ENCODE measurements around the gene NAB1.
"Not testable (repeated sequence)": the region's sequence is repeated elsewhere in the genome, so short reads cannot be mapped to it uniquely, and the experiment has no call there.

The NAB1 gene, protein sequence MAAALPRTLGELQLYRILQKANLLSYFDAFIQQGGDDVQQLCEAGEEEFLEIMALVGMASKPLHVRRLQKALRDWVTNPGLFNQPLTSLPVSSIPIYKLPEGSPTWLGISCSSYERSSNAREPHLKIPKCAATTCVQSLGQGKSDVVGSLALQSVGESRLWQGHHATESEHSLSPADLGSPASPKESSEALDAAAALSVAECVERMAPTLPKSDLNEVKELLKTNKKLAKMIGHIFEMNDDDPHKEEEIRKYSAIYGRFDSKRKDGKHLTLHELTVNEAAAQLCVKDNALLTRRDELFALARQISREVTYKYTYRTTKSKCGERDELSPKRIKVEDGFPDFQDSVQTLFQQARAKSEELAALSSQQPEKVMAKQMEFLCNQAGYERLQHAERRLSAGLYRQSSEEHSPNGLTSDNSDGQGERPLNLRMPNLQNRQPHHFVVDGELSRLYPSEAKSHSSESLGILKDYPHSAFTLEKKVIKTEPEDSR
- 27.9 to 56.9 (median 31.4) reads per million in 3 donors for total RNA-seq

DNA sequence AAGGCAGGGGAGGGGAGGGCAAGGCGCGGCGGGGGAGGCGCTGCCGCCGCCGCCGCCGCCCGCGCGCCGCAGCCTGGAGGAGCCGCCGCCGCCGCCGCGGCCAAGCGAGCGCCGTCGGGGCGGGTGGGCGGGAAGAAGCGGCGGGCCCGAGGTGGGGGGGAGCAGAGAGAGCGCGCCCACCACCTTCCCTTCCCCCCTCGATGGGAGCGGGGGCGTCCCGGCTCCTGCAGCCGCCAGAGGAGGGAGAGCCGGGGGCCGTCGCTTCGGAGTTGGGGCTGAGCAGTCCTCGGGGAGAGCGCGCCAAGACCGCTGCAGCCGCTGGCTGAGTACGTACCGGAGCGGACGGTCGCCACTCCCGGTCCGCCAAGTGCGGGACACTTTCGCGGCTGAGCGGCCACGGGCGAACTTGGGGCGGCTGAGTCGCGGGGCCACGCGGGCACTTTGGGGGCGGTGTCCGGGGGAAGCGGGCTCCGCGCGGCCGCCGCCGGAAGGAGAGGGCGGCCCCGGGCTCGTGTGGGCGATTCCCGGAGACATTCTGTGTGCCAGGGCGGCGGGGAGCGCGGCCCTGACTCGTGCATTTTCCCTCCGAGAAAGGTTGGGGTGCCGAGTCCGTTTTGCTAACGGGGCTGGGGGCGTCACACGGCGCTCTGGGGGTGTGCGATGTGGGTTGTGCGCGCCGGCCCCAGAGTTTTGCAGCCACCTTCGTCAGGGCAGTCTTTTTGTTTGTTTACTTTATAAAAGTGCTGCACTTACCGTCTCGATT is at the start of gene NAB1:
Gene NAB1, plus strand, starts transcription at position 49 of the 763 bp plus-strand sequence. CDS start 10,094 bp downstream, outside the sequence.
- DNase-seq: peak; percentile 48 to 55 (median 52)
- Histone ChIP-seq H3K27me3 (replicated peaks; ENCODE audit: control insufficient read depth, insufficient read depth, low read length, poor library complexity, severe bottlenecking) (no peaks in the 10 kb centered on the region), H3K27ac (ENCODE audit: insufficient read depth, low read length, poor library complexity, severe bottlenecking) (peak within 1 kb of the TSS; percentile 80)

DNA sequence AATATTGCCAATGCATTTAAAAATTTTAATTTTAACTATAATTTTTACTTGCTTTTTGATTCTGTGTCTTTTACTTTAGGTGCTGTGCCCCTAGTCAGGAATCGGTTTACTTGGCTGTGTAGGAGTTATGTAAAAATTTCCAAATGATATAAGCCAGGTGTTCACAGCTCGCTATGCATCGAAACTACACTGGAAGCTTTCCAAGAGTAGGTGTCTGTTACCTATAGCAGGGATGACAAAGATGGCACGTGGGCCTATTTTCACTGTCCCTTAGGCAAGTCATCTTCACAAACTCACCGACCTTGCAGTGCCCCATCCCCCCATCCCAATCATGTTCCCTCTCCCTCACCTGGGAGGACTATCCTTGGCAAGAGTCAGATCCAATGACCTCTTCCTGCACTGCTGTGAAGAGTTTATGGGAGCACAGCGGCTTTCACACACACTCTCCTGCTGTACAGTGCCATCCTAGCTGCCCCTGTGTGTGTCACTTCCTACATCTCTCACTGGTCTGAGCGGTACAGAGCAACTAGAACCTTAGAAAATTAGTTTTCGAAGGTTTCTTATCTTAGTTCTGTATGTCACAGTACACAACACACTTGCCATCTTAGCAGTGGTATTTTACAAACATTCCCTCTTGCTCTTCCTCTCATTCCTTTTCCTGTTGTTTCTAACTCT is 49.2 kb upstream of the NAB1 start:
- Histone ChIP-seq H3K36me3 (ENCODE audit: control insufficient read depth, insufficient read depth, low read length) (no peaks in the 10 kb centered on the region), H3K27me3 (replicated peaks; ENCODE audit: control insufficient read depth, insufficient read depth, low read length, poor library complexity, severe bottlenecking) (no peaks in the 10 kb centered on the region), H3K4me1 (ENCODE audit: control insufficient read depth, insufficient read depth, low read length, poor library complexity, severe bottlenecking) (no peaks in the 10 kb centered on the region), H3K27ac (ENCODE audit: insufficient read depth, low read length, poor library complexity, severe bottlenecking) (no peak overlapping the region), H3K9me3 (ENCODE audit: control insufficient read depth, low read length) (no peaks in the 10 kb centered on the region), H3K4me3 (ENCODE audit: insufficient read depth, low read depth, low read length, poor library complexity, severe bottlenecking) (no peak overlapping the region)
- no peak for DNase-seq

More for the DNA sequence above, at the start of gene NAB1:
- Histone ChIP-seq H3K4me3 (ENCODE audit: insufficient read depth, low read depth, low read length, poor library complexity, severe bottlenecking) (peak within 1 kb of the TSS; percentile 91), H3K9me3 (ENCODE audit: control insufficient read depth, low read length) (no peaks in the 10 kb centered on the region), H3K4me1 (ENCODE audit: control insufficient read depth, insufficient read depth, low read length, poor library complexity, severe bottlenecking) (peaks cover 5% of the 10 kb centered on the region), H3K36me3 (ENCODE audit: control insufficient read depth, insufficient read depth, low read length) (no peaks in the 10 kb centered on the region)

GRCh38 chr2:190600293-190601103 is 48.4 kb upstream of the NAB1 start:
- H3K4me3 ChIP-seq (ENCODE audit: insufficient read depth, low read depth, low read length, poor library complexity, severe bottlenecking): no peak overlapping the region
- no peaks in the 10 kb centered on the region for H3K27me3 ChIP-seq (replicated peaks; ENCODE audit: control insufficient read depth, insufficient read depth, low read length, poor library complexity, severe bottlenecking)
- no peaks in the 10 kb centered on the region for H3K36me3 ChIP-seq (ENCODE audit: control insufficient read depth, insufficient read depth, low read length)
- no peak overlapping the region for H3K27ac ChIP-seq (ENCODE audit: insufficient read depth, low read length, poor library complexity, severe bottlenecking)
- DNase-seq: no peak
- no peaks in the 10 kb centered on the region for H3K4me1 ChIP-seq (ENCODE audit: control insufficient read depth, insufficient read depth, low read length, poor library complexity, severe bottlenecking)
- H3K9me3 ChIP-seq (ENCODE audit: control insufficient read depth, low read length): no peaks in the 10 kb centered on the region

- H3K27ac ChIP-seq (ENCODE audit: insufficient read depth, low read length, poor library complexity, severe bottlenecking): no peak overlapping the region
- no peaks in the 10 kb centered on the region for H3K27me3 ChIP-seq (replicated peaks; ENCODE audit: control insufficient read depth, insufficient read depth, low read length, poor library complexity, severe bottlenecking)
- no peak for DNase-seq
- H3K4me3 ChIP-seq (ENCODE audit: insufficient read depth, low read depth, low read length, poor library complexity, severe bottlenecking): no peak overlapping the region
- H3K4me1 ChIP-seq (ENCODE audit: control insufficient read depth, insufficient read depth, low read length, poor library complexity, severe bottlenecking): no peaks in the 10 kb centered on the region
- H3K9me3 ChIP-seq (ENCODE audit: control insufficient read depth, low read length): no peaks in the 10 kb centered on the region
- no peaks in the 10 kb centered on the region for H3K36me3 ChIP-seq (ENCODE audit: control insufficient read depth, insufficient read depth, low read length)
Observed at GRCh38 chr2:190603374-190603773, 45.5 kb upstream of the NAB1 start.

DNA sequence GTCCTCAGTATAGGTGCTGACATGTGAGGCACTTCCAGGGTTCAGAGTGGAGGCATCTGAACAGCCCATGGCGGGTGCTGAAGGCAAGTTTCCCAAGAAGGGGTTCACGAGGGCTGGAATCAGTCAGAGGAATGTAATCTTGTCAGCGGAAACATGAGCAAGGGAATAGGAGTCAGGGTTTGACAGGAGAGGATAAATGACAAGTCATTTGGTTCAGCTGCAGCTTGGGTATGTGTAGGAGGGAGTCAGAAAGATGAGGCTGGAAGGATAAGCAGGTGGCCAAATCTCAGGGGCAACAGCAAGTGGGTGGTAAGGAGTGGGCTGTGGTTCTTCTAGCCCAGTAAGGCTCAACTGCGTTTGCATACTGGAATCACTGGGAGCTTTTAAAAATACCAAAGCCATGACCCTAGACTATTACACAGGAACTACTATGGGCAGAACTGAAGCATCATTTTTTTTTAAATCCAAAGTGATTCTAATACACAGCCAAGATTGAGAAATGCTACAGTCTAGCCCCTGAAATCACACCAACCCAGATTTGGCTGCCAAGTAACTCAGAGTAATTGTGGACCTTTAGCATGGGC is 41.8 kb upstream of the NAB1 start:
- no peak overlapping the region for H3K4me3 ChIP-seq (ENCODE audit: insufficient read depth, low read depth, low read length, poor library complexity, severe bottlenecking)
- no peak for DNase-seq
- no peaks in the 10 kb centered on the region for H3K36me3 ChIP-seq (ENCODE audit: control insufficient read depth, insufficient read depth, low read length)
- H3K9me3 ChIP-seq (ENCODE audit: control insufficient read depth, low read length): no peaks in the 10 kb centered on the region
- H3K4me1 ChIP-seq (ENCODE audit: control insufficient read depth, insufficient read depth, low read length, poor library complexity, severe bottlenecking): no peaks in the 10 kb centered on the region
- H3K27ac ChIP-seq (ENCODE audit: insufficient read depth, low read length, poor library complexity, severe bottlenecking): no peak overlapping the region
- H3K27me3 ChIP-seq (replicated peaks; ENCODE audit: control insufficient read depth, insufficient read depth, low read length, poor library complexity, severe bottlenecking): no peaks in the 10 kb centered on the region

GRCh38 chr2:190607657-190608357 is 41.1 kb upstream of the NAB1 start:
- Histone ChIP-seq H3K36me3 (ENCODE audit: control insufficient read depth, insufficient read depth, low read length) (no peaks in the 10 kb centered on the region), H3K27ac (ENCODE audit: insufficient read depth, low read length, poor library complexity, severe bottlenecking) (no peak overlapping the region), H3K27me3 (replicated peaks; ENCODE audit: control insufficient read depth, insufficient read depth, low read length, poor library complexity, severe bottlenecking) (no peaks in the 10 kb centered on the region), H3K4me1 (ENCODE audit: control insufficient read depth, insufficient read depth, low read length, poor library complexity, severe bottlenecking) (no peaks in the 10 kb centered on the region), H3K9me3 (ENCODE audit: control insufficient read depth, low read length) (no peaks in the 10 kb centered on the region), H3K4me3 (ENCODE audit: insufficient read depth, low read depth, low read length, poor library complexity, severe bottlenecking) (no peak overlapping the region)
- DNase-seq: no peak

DNA sequence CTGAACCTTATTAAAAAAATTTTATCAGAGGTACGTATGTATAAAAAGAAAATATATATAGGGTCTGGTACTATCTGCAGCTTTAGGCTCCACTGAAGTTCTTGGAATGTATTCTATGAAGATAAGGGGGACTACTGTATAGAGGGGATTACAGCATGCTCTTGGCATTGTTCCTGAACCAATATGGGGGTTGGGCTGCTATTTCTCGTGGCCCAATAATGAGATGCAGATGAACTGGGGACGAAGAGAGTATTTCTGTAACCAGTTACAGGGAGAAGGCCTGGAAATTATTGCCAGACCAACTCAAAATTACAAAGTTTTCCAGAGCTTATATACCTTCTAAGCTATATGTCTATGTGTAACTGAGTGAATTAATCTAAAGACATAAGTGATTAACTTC is 40.0 kb upstream of the NAB1 start:
- H3K36me3 ChIP-seq (ENCODE audit: control insufficient read depth, insufficient read depth, low read length); DNase-seq; H3K4me1 ChIP-seq (ENCODE audit: control insufficient read depth, insufficient read depth, low read length, poor library complexity, severe bottlenecking); H3K27me3 ChIP-seq (replicated peaks; ENCODE audit: control insufficient read depth, insufficient read depth, low read length, poor library complexity, severe bottlenecking); H3K4me3 ChIP-seq (ENCODE audit: insufficient read depth, low read depth, low read length, poor library complexity, severe bottlenecking); H3K27ac ChIP-seq (ENCODE audit: insufficient read depth, low read length, poor library complexity, severe bottlenecking); H3K9me3 ChIP-seq (ENCODE audit: control insufficient read depth, low read length): not testable (repeated sequence)

DNA sequence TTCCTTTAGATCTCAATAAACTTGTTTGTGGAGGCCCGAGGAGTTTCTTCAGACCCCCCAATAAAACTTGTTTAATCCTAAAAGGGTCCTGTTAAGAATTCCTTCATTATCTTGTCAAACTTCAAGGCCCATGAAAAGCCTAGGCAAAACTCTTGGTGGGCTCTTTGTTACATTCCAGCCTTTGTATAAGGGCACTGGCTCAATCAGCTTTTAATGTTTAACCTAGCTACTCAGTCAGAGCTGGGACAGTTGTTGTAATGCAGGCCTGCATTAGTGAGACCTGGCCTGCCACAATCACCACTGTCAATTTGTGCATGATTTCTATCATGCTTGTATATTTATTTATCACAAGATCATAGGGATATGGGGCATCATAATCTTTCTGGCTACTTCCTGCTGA is 39.5 kb upstream of the NAB1 start:
- not testable (repeated sequence) for DNase-seq; H3K27ac ChIP-seq (ENCODE audit: insufficient read depth, low read length, poor library complexity, severe bottlenecking); H3K9me3 ChIP-seq (ENCODE audit: control insufficient read depth, low read length); H3K27me3 ChIP-seq (replicated peaks; ENCODE audit: control insufficient read depth, insufficient read depth, low read length, poor library complexity, severe bottlenecking); H3K36me3 ChIP-seq (ENCODE audit: control insufficient read depth, insufficient read depth, low read length); H3K4me1 ChIP-seq (ENCODE audit: control insufficient read depth, insufficient read depth, low read length, poor library complexity, severe bottlenecking); H3K4me3 ChIP-seq (ENCODE audit: insufficient read depth, low read depth, low read length, poor library complexity, severe bottlenecking)

GRCh38 chr2:190610528-190610927 is 38.4 kb upstream of the NAB1 start:
- H3K4me1 ChIP-seq (ENCODE audit: control insufficient read depth, insufficient read depth, low read length, poor library complexity, severe bottlenecking); H3K4me3 ChIP-seq (ENCODE audit: insufficient read depth, low read depth, low read length, poor library complexity, severe bottlenecking); H3K9me3 ChIP-seq (ENCODE audit: control insufficient read depth, low read length); H3K36me3 ChIP-seq (ENCODE audit: control insufficient read depth, insufficient read depth, low read length); H3K27me3 ChIP-seq (replicated peaks; ENCODE audit: control insufficient read depth, insufficient read depth, low read length, poor library complexity, severe bottlenecking); H3K27ac ChIP-seq (ENCODE audit: insufficient read depth, low read length, poor library complexity, severe bottlenecking); DNase-seq: not testable (repeated sequence)

Measured in effector memory CD4-positive, alpha-beta T cell (primary cell).